HS-5 (cell line): ENCODE data around the gene PLK3.
"Not testable (repeated sequence)": the region's sequence is repeated elsewhere in the genome, so short reads cannot be mapped to it uniquely, and the experiment has no call there.

Experiments used
- DNase-seq: peaks from one replicate; pipeline ENCODE4 v3.0.0-alpha.2; 2012; ENCODE audit warnings: low read depth

The PLK3 gene

DNA sequence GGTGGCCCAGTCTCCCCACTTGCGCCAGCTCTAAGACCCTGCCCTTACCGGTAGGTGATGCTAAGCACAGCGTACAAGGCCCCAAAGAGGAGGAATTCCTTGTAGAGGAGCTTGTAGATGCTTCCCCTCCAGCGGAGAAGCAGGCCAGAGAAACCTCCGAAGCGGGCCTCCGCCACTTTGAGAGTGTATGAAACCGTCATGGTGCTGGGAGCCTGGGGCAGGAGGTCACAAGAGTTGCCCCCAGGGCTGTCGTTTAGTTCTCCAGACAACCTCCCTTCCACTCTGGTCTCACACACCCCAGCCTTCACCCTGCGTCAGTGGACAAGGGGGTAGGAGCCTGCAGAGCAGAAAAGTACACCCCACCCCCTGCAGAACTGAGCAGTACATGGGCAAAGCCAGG, 12.7 kb upstream of the PLK3 start:
- DNase-seq = no peak

DNA sequence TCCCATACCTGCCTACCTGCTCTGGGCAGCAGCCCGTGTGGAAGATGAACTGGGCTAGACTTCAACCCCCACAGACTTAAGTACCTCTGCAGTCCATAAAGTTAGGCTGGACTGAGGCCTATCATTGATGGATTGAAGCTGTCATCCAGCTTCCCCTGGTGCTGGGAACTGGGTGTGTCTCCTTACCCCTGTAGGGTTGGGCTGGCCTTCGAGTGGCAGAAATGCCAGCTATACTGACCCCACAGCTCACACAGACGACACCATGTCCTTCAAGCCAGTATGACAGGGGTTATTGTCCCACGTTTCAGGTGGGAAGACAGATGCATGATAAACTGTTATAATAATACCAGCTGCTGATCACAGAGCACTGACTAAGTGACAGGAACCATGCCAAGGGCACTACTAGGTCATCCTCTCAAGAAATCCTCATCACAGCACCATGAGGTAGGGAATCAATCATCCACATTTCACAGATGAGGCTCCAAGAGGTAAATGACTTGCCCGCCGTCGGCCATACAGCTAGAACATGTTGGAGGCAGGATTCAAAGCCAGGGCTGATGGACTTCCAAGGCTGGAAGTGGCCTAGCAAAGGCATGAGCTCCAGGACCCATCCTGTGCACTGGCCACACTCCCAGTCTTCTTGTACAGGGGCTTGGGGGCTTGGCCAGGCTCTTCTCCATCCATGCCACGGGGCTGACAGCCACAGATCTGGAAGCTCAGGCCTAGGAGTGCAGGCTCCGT, 11.9 kb upstream of the PLK3 start, which contains the start of gene BEST4:
Gene BEST4 (minus strand): TSS at position 51 of the 741 bp plus-strand sequence. CDS start 465 bp downstream, outside the sequence.
- no peak for DNase-seq

DNA sequence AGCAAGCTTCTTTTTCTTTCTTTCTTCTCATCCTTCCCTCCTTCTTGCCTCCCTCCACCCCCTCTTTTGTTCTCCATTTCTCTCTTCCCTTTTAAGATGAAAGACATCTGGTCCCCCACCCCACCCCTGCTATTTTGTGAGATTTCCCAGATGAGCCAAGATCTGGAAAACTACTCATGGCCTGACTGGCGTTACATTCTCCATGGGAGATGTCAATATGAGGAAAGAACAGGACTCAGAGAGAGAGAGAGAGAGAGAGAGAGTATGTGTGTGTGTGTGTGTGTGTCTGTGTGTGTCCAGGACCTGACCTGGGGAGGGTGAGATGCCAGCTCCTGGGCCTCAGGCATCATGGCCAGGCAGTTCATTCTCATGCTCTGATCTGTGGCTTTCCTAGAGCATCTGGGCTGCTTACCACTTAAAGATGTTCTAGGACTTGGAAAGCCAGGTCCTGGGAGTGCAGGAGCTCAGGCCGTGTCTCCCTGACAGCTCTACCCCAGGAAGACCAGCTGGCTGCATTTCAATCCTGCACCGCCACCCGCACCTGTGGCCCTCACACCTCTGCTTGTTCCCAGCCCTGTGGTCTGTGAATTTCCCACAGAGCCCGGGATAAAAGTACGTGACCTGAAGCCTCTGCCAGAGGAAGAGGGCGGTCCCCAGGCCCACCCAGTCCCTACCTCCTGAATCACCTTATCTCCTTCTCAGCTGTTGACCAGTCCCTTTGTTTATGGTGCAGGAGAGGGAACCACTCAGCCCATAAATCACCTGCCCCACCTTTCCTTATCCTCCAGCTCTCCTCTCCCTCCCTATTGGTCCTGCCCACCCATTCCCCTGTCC, 9.0 kb upstream of the PLK3 start:
- DNase-seq = no peak

DNA sequence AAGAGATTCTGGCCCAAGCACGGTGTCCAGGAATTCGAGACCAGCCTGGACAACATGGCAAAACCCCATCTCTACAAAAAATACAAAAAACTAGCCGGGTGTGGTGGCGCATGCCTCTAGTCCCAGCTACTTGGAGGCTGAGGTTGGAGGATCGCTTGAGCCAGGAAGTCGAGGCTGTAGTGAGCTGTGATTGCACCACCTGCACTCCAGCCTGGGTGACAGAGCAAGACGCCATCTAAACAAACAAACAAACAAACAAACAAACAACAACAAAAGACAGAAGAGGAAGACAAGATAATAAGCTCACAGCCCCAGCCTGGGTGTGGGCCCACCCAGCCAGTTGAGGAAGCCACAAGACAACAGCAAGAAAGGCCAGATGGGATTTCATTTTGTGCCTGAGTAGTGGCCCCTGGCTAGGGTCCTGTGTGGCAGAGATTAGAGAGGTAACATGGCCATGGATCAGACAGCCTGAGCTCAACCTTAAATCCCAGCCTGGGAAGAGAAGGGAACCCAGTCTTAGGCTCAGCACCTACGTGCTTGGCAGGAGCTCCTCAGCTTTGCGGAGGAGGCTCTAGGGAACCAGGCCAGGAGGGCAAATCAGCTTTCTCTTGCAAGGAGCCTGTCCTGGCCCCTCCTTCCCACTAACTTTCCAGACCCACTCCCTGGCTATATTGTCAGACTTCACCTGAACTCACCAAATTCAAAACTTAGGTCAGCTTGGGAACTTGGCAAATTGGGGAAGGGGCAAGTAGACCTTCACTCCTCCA, 7.3 kb upstream of the PLK3 start:
- DNase-seq = no peak

DNA sequence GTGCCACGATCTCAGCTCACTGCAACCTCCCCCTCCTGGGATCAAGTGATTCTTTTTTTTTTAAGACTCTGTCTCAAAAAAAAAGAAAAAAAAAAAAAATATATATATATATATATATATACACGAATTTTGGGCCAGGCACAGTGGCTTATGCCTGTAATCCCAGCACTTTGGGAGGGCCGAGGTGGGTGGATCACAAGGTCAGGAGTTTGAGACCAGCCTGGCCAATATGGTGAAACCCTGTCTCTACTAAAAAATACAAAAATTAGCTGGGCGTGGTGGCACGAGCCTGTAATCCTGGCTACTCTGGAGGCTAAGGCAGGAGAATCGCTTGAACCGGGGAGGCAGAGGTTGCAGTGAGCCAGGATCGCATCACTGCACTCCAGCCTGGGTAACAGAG, 2.3 kb upstream of the PLK3 start:
- not testable (repeated sequence) for DNase-seq

DNA sequence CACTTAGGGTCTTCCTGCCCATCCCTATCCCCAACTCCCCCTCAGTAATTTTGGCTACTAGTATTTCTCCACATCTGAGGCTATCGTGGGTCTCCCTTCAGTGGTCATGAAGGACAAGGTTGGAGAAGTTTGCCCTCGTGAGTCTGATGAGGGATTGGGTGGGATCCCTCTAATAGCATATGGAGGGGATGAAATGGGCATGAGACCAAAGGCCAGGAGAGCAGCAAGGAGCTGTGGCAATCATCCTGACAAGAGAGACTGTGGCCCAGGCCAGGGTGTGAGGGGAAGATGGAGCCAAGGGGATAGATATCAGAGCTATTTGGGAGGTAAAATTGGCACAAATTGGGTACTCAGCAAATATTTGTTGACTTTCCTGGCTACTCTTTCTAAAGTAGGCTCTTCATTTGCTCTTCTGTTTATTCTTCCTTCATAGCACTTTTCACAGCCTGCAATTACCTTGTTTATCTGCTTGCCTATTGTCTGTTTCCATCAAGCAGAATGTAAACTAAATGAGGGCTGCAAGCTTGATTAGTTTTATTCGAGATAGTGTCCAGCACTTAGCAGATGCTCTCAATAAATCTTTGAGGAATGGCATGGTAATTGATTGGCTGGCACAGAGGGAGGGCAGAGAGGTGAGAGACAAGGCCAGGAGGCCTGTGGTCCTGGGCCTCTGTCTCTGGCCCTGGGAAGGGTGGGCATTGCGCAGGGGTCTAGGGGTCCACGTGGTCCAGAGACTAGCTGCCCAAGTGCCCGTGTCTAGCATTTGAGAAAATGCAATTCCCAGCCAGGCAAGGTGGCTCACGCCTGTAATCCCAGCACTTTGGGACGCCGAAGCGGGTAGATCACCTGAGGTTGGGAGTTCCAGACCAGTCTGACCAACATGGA, 1.5 kb upstream of the PLK3 start:
- DNase-seq = no peak

DNA sequence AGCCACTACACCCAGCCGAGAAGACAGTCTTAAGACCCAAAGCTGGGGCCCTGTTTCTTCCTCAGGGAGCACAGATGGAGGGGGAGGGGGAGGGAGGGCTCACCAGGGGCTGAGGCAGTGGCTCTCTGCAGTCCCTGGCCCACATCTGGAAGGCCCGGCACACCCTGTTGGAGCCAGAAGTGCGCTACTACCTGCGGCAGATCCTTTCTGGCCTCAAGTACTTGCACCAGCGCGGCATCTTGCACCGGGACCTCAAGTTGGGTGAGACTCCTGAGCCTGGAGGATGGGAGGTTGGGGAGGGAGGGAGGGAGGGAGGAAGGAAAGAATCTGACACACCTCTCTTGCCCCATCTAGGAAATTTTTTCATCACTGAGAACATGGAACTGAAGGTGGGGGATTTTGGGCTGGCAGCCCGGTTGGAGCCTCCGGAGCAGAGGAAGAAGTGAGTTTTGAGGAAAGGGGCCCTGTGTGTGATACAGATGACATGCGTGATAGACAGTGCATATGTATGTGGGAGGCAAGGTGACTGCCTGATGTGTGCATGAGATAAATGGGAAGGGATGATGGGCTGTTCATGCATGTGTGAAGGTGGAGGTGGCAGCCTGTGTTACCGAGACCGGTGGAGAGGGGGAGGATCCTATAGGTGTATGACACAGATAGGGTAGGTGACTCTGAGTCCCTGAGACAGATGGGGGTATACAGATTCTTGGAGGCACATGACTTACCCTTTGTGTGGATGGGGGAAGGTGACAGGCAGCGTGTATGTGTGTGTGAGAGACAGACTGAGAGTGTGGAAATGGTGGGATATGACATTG, 1.5 kb downstream of the PLK3 start:
- no peak for DNase-seq

DNA sequence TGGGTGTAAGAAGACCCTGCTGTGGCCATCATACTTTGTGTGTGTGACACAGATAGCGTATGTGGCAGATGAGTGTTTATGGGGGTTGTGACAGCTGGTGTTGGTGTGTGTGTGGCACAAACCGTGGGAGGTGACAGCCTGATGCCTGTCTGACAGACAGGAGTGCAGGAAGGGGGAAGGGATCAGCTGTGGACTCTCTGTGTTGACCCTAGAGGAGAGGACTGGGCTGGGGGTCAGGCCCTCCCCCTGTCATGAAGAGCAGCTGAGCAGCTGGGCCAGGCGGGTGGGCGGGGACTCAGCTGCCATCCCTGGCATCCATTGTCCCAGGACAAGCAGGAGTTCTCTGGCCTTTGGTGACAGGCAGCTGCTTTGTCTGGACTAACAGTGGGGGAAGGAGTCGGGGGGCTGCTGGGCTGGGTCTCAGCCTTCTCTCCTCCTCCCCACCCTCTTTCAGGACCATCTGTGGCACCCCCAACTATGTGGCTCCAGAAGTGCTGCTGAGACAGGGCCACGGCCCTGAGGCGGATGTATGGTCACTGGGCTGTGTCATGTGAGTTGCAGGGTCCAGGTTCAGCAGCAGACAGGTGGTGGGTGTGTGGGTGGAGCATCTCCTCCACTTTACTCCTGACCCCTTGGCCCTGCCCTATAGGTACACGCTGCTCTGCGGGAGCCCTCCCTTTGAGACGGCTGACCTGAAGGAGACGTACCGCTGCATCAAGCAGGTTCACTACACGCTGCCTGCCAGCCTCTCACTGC, 2.3 kb downstream of the PLK3 start:
- DNase-seq = no peak

DNA sequence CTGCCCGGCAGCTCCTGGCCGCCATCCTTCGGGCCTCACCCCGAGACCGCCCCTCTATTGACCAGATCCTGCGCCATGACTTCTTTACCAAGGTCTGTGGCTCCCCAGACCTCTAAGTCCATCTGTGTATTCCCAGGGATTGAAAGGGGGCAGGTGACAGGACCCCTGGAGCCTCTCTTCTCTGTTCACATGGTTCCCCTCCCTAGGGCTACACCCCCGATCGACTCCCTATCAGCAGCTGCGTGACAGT, 2.8 kb downstream of the PLK3 start:
- no peak for DNase-seq

DNA sequence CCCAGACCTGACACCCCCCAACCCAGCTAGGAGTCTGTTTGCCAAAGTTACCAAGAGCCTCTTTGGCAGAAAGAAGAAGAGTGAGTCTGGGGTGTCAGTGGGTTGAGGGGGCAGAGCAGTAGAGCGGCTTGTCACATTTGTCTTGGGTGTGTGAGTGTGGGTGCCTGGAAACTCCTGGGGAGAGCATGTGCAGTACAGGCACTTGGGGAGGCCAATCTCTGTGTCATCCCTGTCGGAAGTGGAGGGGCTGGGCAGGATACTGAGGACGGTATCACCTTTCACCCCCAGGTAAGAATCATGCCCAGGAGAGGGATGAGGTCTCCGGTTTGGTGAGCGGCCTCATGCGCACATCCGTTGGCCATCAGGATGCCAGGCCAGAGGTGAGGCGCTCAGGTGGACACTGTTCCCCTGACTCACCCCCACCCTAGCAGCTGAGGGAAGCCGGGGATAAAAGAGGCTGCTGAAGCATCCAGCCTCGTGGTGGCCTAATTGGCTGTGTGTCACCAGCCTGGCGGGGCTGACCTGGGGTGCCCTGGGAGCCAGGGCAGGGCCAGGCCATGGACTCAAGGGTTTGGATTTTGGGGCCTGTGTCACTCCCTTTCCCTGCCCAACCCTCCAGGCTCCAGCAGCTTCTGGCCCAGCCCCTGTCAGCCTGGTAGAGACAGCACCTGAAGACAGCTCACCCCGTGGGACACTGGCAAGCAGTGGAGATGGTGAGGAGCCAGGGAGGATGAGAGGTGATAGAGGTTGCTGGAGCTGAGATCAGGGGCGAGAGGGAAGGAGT, 3.3 kb downstream of the PLK3 start:
- DNase-seq = no peak

DNA sequence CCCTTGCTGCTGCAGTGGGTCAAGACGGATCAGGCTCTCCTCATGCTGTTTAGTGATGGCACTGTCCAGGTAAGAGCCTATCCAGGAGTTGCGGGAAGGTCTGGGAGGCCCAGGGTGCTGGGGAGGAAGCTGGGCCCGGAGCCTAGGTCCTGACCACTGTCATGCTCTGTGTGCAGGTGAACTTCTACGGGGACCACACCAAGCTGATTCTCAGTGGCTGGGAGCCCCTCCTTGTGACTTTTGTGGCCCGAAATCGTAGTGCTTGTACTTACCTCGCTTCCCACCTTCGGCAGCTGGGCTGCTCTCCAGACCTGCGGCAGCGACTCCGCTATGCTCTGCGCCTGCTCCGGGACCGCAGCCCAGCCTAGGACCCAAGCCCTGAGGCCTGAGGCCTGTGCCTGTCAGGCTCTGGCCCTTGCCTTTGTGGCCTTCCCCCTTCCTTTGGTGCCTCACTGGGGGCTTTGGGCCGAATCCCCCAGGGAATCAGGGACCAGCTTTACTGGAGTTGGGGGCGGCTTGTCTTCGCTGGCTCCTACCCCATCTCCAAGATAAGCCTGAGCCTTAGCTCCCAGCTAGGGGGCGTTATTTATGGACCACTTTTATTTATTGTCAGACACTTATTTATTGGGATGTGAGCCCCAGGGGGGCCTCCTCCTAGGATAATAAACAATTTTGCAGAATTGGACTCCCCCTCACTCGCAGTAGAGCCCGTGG, 5.3 kb downstream of the PLK3 start:
- DNase-seq = no peak

DNA sequence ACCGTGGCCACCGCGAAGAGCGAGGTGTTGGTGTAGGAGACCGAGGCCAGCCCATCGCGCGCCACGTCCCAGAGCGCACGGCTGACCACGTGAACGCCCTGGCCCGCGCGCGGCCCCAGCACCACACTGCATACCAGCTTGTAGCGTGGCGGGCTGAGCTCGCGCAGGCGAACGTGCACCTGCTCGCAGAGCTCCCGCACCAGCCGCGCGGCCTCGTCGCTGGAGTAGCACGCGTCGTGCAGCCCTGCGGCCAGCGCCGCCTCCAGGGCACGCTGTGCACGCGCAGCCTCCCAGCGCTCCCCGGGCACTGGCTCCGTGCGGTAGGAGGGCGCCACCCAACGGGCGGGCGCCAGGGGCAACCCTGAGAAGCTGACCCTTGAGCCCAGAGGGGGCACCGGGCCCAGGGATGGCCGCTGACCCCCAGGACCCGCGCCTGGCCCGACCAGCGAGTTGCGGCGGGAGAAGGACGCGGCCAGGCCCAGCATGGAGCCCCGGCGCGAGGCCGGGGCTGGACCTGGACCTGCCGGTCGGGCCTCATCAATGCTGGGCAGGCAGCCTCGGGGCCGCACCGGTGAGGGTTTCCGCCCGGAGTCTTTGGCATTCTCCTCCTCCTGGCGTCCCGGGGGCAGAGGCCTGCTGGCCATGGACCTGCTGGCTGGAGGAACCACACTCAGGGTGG, 6.0 kb downstream of the PLK3 start:
- DNase-seq = no peak

DNA sequence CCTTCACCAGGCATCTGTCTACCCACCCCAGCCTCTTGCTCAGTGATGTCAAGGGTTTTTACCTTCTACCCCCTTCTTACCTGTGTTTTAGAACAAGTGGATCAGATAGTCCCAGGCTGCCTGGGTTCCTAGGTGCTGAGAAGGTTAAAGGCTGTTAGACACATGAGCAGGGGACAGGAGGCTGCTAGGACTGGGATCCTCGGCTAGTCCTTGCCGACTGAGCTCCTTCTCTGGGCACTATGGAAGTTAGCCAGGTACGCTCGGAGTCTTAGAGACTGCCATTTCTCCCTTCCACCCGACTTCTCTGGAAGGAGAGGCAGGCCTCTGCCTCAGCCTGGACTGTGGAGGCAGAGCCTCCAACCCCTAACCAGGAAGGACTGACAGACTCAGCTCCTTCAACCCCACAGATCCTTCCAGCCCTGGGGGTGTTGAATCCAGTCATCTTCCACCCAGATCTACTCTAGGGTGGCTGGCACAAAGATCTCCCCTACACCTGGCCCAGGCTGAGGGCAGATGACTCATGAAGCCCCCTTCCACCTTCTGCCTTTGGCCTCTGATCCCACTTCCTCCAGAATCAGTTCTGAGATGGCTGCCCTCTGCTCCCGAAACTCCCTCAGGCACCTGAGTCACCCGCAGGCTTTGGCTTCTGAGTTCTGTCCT, 6.7 kb downstream of the PLK3 start, which contains the start of gene DYNLT4:
Gene DYNLT4 (minus strand): TSS at position 648 of the 660 bp plus-strand sequence. CDS start 683 bp downstream, outside the sequence.
- no peak for DNase-seq

DNA sequence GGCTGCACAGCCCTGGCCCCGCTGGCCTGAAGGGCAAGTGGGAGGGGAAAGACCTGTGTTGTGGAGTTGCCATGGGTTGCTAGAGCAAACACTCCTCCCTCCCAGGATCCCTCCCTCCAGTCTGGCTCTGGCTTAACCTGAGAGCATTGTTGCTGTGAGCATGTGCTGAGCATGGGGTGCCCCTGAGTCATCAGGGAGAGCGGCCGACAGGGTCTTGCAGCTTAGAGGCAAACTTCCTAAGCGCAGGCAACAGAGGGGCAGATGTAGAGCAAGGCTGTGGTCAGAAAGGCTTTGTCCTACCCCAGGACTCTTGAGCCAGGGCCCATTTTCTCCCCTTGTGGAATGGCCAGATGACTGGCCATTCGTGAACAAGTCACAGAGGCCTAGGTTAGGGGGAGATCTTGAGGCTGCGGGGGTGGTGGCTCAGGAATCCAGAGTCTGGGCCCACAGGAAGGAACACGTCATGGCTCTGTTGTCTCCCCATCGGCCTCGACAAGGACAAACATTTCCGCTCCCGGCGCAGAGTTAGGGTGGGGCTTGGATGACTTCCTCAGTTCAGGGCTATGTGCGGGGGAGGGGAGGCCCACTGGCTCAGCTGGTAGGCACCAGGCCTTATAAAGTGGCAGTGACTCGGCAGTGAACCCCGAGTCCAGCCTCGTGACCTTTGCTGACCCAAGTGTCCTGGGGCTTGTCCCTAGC, 7.3 kb downstream of the PLK3 start:
- DNase-seq = peak; percentile 100

DNA sequence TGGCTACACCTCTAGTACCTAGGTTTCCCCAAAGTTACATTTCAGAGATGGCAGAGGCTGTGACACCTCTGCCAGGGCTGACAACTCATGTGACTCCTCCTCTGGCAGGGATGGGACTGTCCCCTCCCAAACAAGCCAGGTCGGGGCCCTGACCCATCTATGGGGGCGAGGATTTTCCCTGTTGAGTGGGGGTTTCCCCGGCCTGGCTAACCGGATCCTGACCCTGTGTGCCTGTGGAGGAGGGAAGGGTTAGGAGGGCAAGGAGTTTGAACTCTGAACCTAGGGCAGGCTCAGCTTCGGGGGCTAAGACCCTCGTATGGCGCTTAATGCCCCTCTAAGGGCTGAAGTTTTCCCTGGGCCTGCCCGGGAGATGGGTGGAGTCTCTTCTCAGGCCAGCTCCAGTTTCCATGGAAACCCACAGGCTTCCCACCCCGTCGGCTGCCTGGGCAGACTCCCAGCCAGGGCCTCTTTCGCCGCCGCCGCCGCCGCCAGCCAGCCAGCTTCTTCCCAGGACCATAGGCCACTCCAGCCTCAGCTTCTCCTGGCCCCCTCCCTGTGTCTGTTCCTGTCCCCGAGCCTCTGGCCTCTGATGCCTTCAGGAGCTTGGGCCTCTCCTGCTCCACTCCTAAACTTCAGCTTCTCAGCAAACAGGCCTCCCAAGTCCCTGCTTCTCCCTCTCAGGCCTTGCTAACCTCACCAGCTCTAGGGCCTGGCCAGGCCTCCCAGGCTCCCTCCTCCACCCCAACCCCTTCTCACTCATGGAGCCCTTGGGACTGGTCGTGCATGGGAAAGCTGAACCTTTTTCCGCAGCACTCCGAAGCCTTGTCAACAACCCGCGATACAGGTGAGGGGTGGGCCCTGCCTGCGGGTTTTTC, 8.1 kb downstream of the PLK3 start, which contains the start of gene BTBD19:
Gene BTBD19 (plus strand): TSS at position 461 of the 875 bp plus-strand sequence. CDS start 298 bp downstream, at position 759.
- DNase-seq = peak; percentile 49
